Astrocyte of the spinal cord (primary cell): ENCODE data around the gene PEA15.

Source experiments
- DNase-seq: peaks from one replicate; pipeline ENCODE4 v3.0.0; 2011; ENCODE audit warnings: low read depth, low spot score
- H3K4me3 ChIP-seq: 2 replicates; pipeline ENCODE4 v1.5.1; 2011; ENCODE audit warnings: low read depth, mild to moderate bottlenecking, low read length, moderate library complexity
- in situ Hi-C: cut with HindIII; loops from 2 replicates; pipeline ENCODE4 v1.10.0; 2017; ENCODE audit warnings: low sequenced_read_pairs
- TF ChIP-seq, protein P1 (sequence below): IDR thresholded peaks from 2 replicates; pipeline ENCODE4 v1.5.1; 2012; ENCODE audit warnings: low read depth, mild to moderate bottlenecking, low read length, inconsistent platforms

The PEA15 gene

DNA sequence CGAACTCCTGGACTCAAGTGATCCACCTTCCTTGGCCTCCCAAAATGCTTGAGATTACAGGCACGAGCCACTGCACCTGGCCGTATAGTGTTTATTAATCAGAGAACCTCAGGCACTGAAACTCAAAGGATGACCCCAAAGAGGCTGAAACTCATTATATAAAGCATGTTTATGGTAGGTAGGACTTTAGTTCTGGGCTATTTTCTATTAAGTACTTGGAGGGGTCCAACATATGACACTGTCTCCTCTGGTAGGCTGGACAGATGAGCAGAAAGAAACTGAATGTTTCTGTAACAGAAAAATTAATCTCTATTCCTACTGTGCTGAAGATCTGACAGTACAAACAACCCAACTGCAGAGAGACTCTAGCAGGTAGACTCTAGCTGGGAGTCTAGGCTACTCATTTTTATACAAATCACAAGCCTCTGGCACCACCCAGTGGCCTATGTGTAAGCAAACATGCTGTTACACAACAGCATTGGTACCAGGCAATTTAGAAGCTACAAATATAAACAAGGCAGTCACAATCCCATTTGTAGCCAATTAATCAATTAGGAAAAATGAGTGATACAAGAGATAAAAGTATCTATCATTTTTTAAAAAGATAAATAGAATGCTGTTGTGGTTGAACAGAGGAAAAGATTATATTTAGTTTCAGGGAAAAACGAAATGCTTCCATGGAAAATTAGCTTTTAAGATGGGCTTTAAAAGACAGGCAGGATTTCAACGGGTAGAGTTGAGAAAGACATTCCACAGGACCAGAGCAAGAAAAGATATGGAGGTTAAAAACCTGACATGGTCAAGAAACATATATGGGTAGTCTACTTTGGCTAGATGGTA lies 46.7 kb downstream of the PEA15 start:
- peak; percentile 73 for DNase-seq
- no peak overlapping the region for H3K4me3 ChIP-seq
- in situ Hi-C loops: no loop called here
- TF ChIP-seq, protein P1, sequence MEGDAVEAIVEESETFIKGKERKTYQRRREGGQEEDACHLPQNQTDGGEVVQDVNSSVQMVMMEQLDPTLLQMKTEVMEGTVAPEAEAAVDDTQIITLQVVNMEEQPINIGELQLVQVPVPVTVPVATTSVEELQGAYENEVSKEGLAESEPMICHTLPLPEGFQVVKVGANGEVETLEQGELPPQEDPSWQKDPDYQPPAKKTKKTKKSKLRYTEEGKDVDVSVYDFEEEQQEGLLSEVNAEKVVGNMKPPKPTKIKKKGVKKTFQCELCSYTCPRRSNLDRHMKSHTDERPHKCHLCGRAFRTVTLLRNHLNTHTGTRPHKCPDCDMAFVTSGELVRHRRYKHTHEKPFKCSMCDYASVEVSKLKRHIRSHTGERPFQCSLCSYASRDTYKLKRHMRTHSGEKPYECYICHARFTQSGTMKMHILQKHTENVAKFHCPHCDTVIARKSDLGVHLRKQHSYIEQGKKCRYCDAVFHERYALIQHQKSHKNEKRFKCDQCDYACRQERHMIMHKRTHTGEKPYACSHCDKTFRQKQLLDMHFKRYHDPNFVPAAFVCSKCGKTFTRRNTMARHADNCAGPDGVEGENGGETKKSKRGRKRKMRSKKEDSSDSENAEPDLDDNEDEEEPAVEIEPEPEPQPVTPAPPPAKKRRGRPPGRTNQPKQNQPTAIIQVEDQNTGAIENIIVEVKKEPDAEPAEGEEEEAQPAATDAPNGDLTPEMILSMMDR: peak; percentile 74

DNA sequence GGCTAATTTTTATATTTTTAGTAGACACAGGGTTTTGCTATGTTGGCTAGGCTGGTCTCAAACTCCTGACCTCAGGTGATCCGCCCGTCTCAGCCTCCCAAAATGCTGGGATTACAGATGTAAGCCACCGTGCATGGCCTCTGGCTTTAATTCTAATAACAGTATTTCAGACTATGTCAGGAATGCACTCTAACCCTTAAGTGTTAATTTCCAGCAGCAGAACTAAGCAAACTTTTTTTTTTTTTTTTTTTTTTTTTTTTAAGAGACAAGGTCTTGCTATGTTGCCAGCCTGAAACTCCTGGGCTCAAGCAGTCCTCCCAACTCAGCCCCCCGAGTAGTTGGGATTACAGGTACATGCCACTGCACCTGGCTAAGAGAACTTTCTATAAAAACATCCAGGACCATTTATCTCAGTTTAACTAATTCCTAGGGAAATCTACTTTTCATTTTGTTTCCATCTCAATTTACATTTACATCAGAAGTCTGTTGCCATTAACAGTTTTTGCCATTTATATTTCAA lies 50.7 kb downstream of the PEA15 start:
- TF ChIP-seq, protein P1: no peak
- no peak overlapping the region for H3K4me3 ChIP-seq
- in situ Hi-C loops: no loop called here
- DNase-seq: no peak

DNA sequence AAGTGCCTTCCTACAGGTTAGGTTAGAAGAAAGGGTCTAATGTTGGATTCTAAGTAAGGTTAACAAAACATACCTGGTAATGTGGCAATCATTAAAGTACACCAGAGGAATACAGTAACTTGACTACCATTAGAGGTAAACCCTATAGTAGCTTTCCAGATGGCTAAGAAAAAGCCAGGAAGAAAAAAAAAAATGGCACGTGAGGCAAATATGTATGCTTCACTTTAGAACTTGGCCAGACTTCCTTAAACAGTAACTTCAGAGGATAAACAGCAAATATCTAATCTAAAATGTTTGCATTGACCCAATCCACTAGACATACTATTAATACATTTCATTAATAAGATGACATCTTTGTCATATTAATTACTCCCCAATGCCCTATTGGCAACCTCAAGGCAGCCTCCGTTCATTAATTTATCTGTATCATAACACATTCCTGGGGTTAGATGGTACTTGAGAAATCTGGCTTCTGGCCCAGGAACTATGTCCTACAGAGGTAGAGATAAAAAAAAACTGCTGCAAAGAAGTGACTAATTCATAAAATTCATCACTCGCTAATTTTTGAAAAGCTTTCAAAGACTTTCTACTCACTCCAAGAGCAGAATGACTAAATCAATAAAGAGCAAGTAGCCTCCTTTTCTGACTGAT lies 51.3 kb downstream of the PEA15 start:
- H3K4me3 ChIP-seq: no peak overlapping the region
- TF ChIP-seq, protein P1: no peak
- in situ Hi-C loops: no loop called here
- DNase-seq: peak; percentile 66

DNA sequence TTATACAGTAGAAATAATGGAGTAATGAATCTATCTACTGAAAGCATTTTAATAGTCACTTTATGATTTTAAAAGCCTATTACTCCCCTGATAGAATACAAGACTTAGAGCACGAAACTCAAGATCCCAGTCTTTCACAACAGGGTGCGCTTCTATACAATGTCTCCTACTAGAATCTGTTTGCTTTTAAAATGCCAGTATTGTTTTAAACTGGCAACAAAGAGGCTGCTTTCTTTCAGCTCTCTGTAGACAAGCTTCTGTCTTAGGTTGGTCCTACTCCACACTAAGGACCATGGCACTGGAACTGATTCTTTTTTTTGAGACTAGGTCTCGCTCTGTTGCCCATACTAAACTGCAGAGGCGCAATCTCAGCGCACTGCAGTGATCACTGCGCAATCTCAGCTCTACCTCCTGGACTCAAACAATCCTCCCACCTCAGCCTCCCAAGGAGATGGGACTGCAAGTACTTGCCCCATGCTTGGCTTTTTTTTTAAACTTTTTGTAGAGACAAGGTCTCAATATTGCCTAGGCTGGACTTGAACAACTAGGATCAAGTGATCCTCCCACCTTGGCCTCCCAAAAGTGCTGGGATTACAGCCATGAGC lies 52.3 kb downstream of the PEA15 start:
- no peak for DNase-seq
- TF ChIP-seq, protein P1: no peak
- no peak overlapping the region for H3K4me3 ChIP-seq
- in situ Hi-C loops: no loop called here

DNA sequence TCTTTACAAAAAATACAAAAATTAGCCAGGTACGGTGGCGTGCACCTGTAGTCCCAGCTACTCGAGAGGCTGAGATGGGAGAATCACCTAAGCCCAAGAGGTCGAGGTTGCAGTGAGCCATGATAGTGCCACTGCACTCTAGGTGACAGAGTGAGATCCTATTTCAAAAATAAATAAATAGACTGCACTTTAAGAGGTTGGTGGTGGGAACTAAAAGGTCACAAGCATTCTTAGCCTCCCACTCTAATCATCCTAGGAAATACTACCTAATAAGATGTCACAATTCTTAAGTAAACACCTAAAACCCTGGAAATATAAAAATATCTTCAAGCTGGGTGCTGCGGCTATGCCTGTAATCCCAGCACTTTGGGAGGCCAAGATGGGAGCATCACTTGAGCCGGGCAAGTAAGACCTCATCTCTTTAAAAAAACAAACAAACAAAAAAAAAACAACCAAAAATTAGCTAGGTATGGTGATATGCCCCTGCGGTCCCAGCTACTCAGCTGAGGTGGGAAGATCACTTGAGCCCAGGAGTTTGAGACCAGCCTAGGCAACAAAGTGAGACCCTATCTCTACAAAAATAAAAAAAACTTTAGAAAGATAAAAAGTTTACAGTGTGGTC lies 53.1 kb downstream of the PEA15 start:
- H3K4me3 ChIP-seq: no peak overlapping the region
- TF ChIP-seq, protein P1: no peak
- no peak for DNase-seq
- in situ Hi-C loops: no loop called here
